OCI-LY3 (cell line): ENCODE results near the gene PRDM16.

Source experiments
- CTCF ChIP-seq: fragments of 200-600, 300-600 bp; sonication (generic); IDR thresholded peaks from 2 replicates; pipeline ENCODE4 v1.5.1; 2014; ENCODE audit warnings: antibody characterized with exemption, low read length, low read depth
- EZH2phosphoT487 ChIP-seq: fragments of 200-600 bp; shearing (Covaris generic); IDR thresholded peaks from 2 replicates; pipeline ENCODE4 v1.6.1; 2018; ENCODE audit warnings: antibody characterized with exemption, mixed run types, low read depth

- TF ChIP-seq CTCF (no peak), EZH2phosphoT487 (no peak)
Measured at GRCh38 chr1:3478187-3478586, 409.2 kb downstream of the PRDM16 start.
